Measurements from ENCODE around the gene CES2.
"Not testable (repeated sequence)": the region's sequence is repeated elsewhere in the genome, so short reads cannot be mapped to it uniquely, and the experiment has no call there.

CES2 gene

DNA sequence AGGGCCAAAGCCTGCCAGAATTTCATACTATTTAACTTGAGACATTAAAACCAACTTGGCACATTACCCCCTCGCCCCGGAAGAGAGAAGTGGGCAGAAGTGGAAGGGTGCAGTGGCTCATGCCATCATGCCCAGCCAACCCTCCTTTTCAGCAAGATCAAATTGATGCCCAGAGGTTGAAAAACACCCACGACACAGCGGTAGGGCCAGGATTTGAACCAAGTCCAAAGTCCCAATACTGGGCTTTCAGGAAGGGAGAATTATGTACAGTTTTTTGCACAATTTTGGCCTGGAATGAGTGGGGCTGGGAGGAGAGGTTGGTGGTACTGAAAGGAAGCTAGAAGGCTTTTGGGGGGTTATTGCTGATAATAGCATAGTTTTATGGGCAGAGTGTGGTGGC is 44.0 kb upstream of the CES2 start:
- DNase-seq (ENCODE audit: low spot score), result no peak
- Histone ChIP-seq H3K4me3 (no peak overlapping the region), H3K27ac (no peak overlapping the region)
- TF ChIP-seq, protein P1, sequence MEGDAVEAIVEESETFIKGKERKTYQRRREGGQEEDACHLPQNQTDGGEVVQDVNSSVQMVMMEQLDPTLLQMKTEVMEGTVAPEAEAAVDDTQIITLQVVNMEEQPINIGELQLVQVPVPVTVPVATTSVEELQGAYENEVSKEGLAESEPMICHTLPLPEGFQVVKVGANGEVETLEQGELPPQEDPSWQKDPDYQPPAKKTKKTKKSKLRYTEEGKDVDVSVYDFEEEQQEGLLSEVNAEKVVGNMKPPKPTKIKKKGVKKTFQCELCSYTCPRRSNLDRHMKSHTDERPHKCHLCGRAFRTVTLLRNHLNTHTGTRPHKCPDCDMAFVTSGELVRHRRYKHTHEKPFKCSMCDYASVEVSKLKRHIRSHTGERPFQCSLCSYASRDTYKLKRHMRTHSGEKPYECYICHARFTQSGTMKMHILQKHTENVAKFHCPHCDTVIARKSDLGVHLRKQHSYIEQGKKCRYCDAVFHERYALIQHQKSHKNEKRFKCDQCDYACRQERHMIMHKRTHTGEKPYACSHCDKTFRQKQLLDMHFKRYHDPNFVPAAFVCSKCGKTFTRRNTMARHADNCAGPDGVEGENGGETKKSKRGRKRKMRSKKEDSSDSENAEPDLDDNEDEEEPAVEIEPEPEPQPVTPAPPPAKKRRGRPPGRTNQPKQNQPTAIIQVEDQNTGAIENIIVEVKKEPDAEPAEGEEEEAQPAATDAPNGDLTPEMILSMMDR (IDR thresholded peaks at IDR 0.05), result no peak

DNA sequence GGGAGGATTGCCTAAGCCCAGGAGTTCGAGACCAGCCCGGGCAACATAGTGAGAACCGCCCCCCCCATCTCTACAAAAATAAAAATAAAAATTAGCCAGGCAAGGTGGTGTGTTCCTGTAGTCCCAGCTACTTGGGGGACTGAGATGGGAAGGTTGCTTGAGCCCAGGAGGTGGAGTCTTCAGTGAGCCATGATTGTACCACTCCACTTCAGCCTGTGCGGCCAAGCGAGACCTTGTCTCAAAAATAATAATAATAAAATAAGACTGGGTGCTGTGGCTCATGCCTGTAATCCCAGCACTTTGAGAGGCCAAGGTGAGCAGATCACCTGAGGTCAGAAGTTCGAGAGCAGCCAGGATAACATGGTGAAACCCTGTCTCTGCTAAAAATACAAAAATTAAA is 43.5 kb upstream of the CES2 start:
- TF ChIP-seq, protein P1 (IDR thresholded peaks at IDR 0.05), result no peak
- no peak overlapping the region for H3K27ac ChIP-seq
- DNase-seq (ENCODE audit: low spot score), result no peak
- no peak overlapping the region for H3K4me3 ChIP-seq

DNA sequence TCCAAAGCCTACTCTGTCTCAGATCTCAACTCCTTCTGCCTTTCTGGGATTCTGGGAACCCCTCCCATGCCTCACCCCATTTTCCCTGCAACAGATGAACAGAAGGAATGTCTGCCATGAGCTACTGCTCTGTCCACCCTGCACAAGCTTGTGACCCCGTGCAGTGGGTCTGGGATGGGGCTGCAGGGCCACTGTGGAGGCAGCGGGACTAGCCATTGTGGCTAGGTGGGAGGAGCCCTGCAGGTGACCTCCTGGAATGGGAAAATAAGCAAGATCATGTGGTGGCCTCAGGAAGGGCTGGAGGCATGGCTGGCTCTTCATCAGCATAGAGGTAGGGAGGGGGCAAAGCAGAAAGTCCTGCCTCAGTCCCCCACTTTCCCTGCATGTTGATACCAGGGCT is 41.3 kb upstream of the CES2 start:
- H3K4me3 ChIP-seq, result no peak overlapping the region

DNA sequence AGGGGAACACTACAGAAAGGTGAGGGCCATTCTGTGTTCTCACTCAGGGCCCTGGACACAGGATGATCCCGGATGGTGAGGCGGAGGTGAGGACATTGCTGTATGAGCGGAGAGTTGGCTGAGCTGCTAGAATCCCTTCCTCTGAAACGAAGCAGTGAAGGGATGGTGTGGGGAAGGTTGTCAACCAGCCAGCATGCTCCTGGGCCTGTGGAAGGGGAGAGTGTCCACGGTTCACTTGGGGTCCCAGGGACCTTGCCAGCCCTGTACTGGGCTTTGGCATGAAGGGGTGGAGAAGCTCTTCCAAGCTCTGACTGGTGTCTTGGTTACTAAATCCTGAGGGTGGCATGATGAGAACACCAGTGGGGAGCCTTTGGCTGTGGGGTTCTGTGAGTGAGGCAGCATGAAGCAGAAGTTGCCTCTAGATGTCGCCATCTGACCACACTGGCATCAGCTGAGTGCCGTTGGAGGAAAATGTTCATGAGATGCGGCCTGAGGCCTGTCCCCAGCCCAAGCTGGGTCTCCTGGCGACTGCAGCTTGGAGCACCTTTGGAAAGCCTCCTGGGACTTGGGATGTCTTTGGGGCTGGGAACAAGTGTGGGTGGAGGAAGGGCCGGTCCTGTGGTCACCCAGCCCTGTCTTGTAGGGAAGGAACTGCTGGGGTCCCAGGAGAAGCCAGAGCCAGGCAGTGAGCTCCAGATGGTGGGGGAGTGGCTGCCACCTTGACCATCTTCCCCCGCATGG is 40.2 kb upstream of the CES2 start:
- peak overlapping the region; percentile 62 to 85 for H3K27ac ChIP-seq
- no peak overlapping the region for H3K4me3 ChIP-seq
- TF ChIP-seq, protein P1 (IDR thresholded peaks at IDR 0.05), result peak; percentile 78
- no peak for DNase-seq (ENCODE audit: low spot score)

More for the DNA sequence above, 41.3 kb upstream of the CES2 start:
- H3K27ac ChIP-seq, result no peak overlapping the region
- TF ChIP-seq, protein P1 (IDR thresholded peaks at IDR 0.05), result no peak
- no peak for DNase-seq (ENCODE audit: low spot score)

DNA sequence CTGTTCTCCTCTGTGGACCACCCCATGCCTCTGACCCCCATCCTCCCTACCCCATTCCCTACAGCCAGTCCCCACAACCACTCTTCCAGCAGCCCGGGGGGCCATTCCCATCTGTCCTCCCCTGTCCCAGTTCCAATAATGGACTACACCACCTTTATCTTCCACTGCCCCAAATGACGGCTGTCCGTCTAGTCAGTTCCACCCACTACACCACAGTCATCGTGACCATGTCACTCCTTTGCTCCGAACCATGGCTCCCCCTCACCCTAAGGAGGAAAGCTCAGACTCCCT is 39.7 kb upstream of the CES2 start:
- Histone ChIP-seq H3K4me3 (no peak overlapping the region), H3K27ac (peak overlapping the region; percentile 62 to 85)
- TF ChIP-seq, protein P1 (IDR thresholded peaks at IDR 0.05), result no peak
- DNase-seq (ENCODE audit: low spot score), result no peak

DNA sequence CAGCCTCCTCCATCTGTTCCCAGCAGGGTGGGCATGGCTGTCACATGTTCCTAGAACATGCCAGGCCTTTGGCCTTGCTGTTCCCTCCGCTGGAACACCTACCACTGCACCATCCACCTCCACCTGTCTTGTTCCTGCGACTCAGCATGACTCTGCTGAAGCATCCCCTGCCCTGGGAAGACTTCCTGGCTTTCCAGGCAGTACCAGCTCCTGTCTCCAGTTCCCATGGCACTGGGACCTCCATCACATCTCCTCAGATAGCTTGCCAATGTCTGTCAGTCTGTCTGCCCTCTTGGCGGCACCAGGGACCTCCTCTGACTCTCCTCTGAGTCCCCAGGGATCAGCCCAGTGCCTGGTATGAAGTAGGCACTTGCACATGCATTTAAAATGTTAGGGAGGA is 39.3 kb upstream of the CES2 start:
- TF ChIP-seq, protein P1 (IDR thresholded peaks at IDR 0.05), result no peak
- Histone ChIP-seq H3K4me3 (no peak overlapping the region), H3K27ac (peak overlapping the region; percentile 62 to 85)
- DNase-seq (ENCODE audit: low spot score), result no peak

DNA sequence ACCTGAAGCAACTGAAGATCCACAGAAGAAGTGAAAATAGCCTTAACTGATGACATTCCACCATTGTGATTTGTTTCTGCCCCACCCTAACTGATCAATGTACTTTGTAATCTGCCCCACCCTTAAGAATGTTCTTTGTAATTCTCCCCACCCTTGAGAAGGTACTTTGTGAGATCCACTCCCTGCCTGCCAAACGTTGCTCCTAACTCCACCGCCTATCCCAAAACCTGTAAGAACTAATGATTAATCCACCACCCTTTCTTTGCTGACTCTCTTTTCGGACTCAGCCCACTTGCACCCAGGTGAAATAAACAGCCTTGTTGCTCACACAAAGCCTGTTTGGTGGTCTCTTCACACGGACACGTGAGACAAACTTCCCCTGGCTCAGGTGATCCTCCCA is 38.6 kb upstream of the CES2 start:
- DNase-seq (ENCODE audit: low spot score); H3K4me3 ChIP-seq: not testable (repeated sequence)
- H3K27ac ChIP-seq, result peak overlapping the region; percentile 71 to 85
